Stomach (tissue), 4 donors: ENCODE data around the gene BBC3.

ENCODE experiments used
- CTCF ChIP-seq, 7 experiments: fragments of 450-650 bp in 4 of 7; fragments of 200-600 bp in 3 of 7; sonication (generic) in 3 of 7; IDR thresholded peaks; one replicate each; pipeline ENCODE4 v1.5.1; 2016 to 2019; ENCODE audit warnings: antibody characterized with exemption in 7 of 7, control low read depth in 2 of 7, mild to moderate bottlenecking in 1 of 7
- POLR2A ChIP-seq, 4 donors: fragments of 450-650 bp; IDR thresholded peaks; one replicate each; pipeline ENCODE4 v1.6.1; 2016; ENCODE audit warnings: antibody characterized with exemption in 4 of 4, control low read depth in 2 of 4, mild to moderate bottlenecking in 1 of 4, moderate library complexity in 1 of 4
- POLR2AphosphoS5 ChIP-seq, 3 donors: sonication (generic); formaldehyde crosslinking; IDR thresholded peaks; one replicate each; pipeline ENCODE4 v1.6.1; 2016; ENCODE audit warnings: antibody characterized with exemption in 3 of 3

- no peak for TF ChIP-seq CTCF (IDR thresholded peaks at IDR 0.05)
- no peak for TF ChIP-seq POLR2A (IDR thresholded peaks at IDR 0.05)
- peak in 1 of 3 donors; percentile 42 for TF ChIP-seq POLR2AphosphoS5 (IDR thresholded peaks at IDR 0.05)
Observed at GRCh38 chr19:47176071-47176626, 54.9 kb downstream of the BBC3 start.
